ELF-1 (cell line): Measurements from ENCODE around the gene GOLGA8Q.
"Not testable (repeated sequence)": the region's sequence is repeated elsewhere in the genome, so short reads cannot be mapped to it uniquely, and the experiment has no call there.

Experiments
- DNase-seq: peaks from one replicate; pipeline ENCODE4 v3.0.0-alpha.2; 2016; ENCODE audit warnings: low read depth, low spot score

GOLGA8Q gene

GRCh38 chr15:30551750-30552149, at the start of gene GOLGA8Q:
Gene GOLGA8Q (plus strand): TSS chr15:30552050. CDS start chr15:30552078, 28 bp downstream.
- not testable (repeated sequence) for DNase-seq

- DNase-seq: not testable (repeated sequence)
Measured at GRCh38 chr15:30502904-30503781, 48.7 kb upstream of the GOLGA8Q start.

GRCh38 chr15:30504162-30504843, 47.5 kb upstream of the GOLGA8Q start:
- DNase-seq: not testable (repeated sequence)

- DNase-seq: not testable (repeated sequence)
Measured at GRCh38 chr15:30514545-30514944, 37.3 kb upstream of the GOLGA8Q start.

- DNase-seq: not testable (repeated sequence)
Measured at GRCh38 chr15:30523453-30524243, 28.2 kb upstream of the GOLGA8Q start.

GRCh38 chr15:30525912-30526311, 25.9 kb upstream of the GOLGA8Q start:
- DNase-seq: not testable (repeated sequence)

- DNase-seq: not testable (repeated sequence)
Measured at GRCh38 chr15:30529049-30529448, 22.8 kb upstream of the GOLGA8Q start.

GRCh38 chr15:30566949-30567348, 15.1 kb downstream of the GOLGA8Q start:
- peak; percentile 4 for DNase-seq

GRCh38 chr15:30573012-30573491, 21.2 kb downstream of the GOLGA8Q start:
- DNase-seq: not testable (repeated sequence)

- DNase-seq: not testable (repeated sequence)
Measured at GRCh38 chr15:30579394-30579970, 27.6 kb downstream of the GOLGA8Q start.

GRCh38 chr15:30580716-30581115, 28.9 kb downstream of the GOLGA8Q start:
- DNase-seq: not testable (repeated sequence)

- not testable (repeated sequence) for DNase-seq
Measured at GRCh38 chr15:30598953-30599352, 47.1 kb downstream of the GOLGA8Q start.

GRCh38 chr15:30603796-30604195, 51.9 kb downstream of the GOLGA8Q start, which contains the start of gene GOLGA8H:
Gene GOLGA8H (plus strand): TSS chr15:30604028. CDS start chr15:30604126, 98 bp downstream.
- DNase-seq: peak; percentile 34
